Mesodermal cell (in vitro differentiated cells): ENCODE measurements around the gene SLC25A13. TPM values are rescaled to one million over a fixed set of nuclear protein-coding genes. Genes with fewer than 3 reads are reported as not detected.
A peak's percentile ranks its signal among the peaks of the same experiment; 100 is the strongest.
"Not testable (repeated sequence)": the region's sequence is repeated elsewhere in the genome, so short reads cannot be mapped to it uniquely, and the experiment has no call there.

Experiments
- H3K27ac ChIP-seq: 2 replicates; pipeline ENCODE4 v1.7.0; 2013; ENCODE audit warnings: mild to moderate bottlenecking, low read depth, low read length, moderate library complexity; ENCODE audit not compliant: severe bottlenecking
- H3K36me3 ChIP-seq: 2 replicates; pipeline ENCODE4 v1.7.1; 2013; ENCODE audit warnings: mild to moderate bottlenecking, low read length, moderate library complexity; ENCODE audit not compliant: control insufficient read depth, insufficient read depth
- H3K4me1 ChIP-seq: one replicate; pipeline ENCODE4 v1.7.1; 2013; ENCODE audit warnings: mild to moderate bottlenecking, low read length; ENCODE audit not compliant: insufficient read depth, control insufficient read depth, poor library complexity, severe bottlenecking
- H3K4me3 ChIP-seq: 2 replicates; pipeline ENCODE4 v1.7.0; 2013; ENCODE audit warnings: low read length, control low read depth, mild to moderate bottlenecking; ENCODE audit not compliant: insufficient read depth, poor library complexity, severe bottlenecking; ENCODE audit errors: extremely low read depth
- H3K9me3 ChIP-seq: 2 replicates; pipeline ENCODE4 v1.7.1; 2013; ENCODE audit warnings: mild to moderate bottlenecking, low read length, moderate library complexity; ENCODE audit not compliant: control insufficient read depth
- WGBS, 2 experiments: methylation state at CpG; one replicate each; pipeline ENCODE4 v1.1.5; 2013; ENCODE audit warnings: missing lambda C conversion rate in 2 of 2; ENCODE audit not compliant: insufficient coverage in 2 of 2; 5-methylcytosine and 5-hydroxymethylcytosine counted together
- polyA plus RNA-seq, 2 experiments: library from polyadenylated mRNA; stranded (reverse); fragments of 50-300 nt; gene quantifications; one replicate each; pipeline ENCODE4 v1.2.3, GENCODE V29; 2013

The SLC25A13 gene, protein sequence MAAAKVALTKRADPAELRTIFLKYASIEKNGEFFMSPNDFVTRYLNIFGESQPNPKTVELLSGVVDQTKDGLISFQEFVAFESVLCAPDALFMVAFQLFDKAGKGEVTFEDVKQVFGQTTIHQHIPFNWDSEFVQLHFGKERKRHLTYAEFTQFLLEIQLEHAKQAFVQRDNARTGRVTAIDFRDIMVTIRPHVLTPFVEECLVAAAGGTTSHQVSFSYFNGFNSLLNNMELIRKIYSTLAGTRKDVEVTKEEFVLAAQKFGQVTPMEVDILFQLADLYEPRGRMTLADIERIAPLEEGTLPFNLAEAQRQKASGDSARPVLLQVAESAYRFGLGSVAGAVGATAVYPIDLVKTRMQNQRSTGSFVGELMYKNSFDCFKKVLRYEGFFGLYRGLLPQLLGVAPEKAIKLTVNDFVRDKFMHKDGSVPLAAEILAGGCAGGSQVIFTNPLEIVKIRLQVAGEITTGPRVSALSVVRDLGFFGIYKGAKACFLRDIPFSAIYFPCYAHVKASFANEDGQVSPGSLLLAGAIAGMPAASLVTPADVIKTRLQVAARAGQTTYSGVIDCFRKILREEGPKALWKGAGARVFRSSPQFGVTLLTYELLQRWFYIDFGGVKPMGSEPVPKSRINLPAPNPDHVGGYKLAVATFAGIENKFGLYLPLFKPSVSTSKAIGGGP
- polyA plus RNA-seq (2013, experiment 1 of 2) = 42.8 TPM
- polyA plus RNA-seq (2013, experiment 2 of 2) = 37.3 TPM

DNA sequence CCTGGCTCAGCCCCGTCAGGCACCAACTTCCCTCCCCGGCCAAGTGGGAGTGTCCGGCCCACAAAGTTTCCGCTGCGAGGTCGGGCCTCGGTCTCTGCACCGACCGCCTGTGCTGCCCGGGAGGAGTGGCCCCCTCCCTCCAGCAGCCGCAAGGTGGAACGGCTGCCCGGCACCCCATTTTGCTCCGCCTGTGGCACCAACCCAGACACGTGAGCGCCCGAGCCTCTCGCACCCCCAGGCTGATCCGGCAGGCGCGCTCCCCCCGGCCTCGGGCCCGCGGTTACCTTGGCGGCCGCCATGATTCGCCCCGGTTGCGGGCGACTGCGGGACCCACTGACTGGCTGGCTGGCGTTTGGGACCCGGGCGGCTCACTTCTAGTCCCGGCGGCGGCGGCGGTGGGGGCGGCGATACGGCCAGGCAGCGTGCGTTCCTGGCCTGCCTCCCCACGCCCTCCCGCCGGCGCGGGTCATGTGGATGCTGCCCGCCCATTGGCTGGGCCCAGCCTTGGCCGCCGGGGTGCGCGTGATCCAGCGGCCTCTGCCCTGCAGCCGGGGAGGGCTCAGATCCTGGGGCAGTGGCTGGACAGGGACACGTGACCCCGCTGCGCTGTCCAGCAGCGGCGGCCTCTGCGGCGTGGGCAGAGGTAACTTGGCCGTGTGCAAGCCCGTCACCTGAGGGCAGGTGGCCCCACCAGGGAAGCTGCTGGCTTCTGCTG, at the start of gene SLC25A13:
Gene SLC25A13, minus strand, starts transcription at position 441 of the 715 bp plus-strand sequence. Its CDS starts 142 bp downstream, at position 299.
- 1% methylated on average over 55 to 56 of the region's 66 CpGs for whole genome bisulfite sequencing, 2 experiments
- Histone ChIP-seq H3K36me3 (peaks cover 6% of the 10 kb centered on the region), H3K4me3 (peak within 1 kb of the TSS; percentile 83), H3K27ac (peak within 1 kb of the TSS; percentile 94), H3K4me1 (no peaks in the 10 kb centered on the region), H3K9me3 (no peaks in the 10 kb centered on the region)

DNA sequence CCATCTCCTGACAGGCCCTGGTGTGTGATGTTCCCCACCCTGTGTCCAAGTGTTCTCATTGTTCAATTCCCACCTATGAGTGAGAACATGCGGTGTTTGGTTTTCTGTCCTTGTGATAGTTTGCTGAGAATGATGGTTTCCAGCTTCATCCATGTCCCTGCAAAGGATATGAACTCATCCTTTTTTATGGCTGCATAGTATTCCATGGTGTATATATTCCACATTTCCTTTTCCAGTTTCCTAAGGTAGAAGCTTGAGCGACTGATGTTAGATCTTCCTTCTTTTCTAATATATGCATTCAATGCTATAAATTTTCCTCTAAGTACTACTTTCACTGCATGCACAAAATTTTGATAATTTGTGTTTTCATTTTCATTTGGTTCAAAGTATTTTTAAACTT, 44.0 kb upstream of the SLC25A13 start:
- H3K4me3 ChIP-seq, H3K4me1 ChIP-seq, H3K36me3 ChIP-seq, H3K9me3 ChIP-seq, H3K27ac ChIP-seq: not testable (repeated sequence)
- WGBS, 2 experiments = no CpG with 5 or more reads among the region's 2 CpGs

DNA sequence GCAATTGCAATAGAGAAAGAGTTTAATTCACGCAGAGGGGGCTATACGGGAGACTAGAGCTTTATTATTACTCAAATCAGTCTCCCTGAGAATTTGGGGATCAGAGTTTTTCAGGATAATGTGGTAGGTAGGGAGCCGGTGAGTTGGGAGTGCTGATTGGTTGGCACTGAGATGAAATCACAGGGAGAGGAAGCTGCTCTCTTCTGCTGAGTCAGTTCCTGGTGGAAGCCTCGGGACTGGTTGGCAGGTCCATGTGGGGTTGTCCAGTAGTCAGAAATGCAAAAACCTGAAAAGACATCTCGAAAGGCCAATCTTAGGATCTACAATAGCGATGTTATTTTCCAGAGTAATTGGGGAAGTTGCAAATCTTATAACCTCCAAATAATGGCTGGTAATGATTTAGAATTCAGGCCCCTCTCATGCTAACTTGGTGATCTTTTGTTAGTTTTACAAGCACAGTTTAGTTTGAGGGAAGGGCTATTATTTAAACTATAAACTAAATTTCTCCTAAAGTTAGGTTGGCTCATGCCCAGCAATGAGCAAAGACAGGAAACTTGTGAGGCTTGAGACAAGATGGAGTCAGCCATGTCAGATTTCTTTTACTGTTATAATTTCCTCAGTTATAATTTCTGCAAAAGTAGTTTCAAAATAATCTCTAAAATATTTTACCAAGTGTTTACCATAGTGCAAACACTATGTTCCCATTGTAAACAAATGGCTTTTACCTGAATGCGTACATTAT, 39.4 kb upstream of the SLC25A13 start:
- Histone ChIP-seq H3K4me3 (no peak overlapping the region), H3K9me3 (no peaks in the 10 kb centered on the region), H3K27ac (no peak overlapping the region), H3K4me1 (no peaks in the 10 kb centered on the region), H3K36me3 (no peaks in the 10 kb centered on the region)
- 96 to 100% methylated on average over 4 of the region's 7 CpGs for WGBS, 2 experiments

DNA sequence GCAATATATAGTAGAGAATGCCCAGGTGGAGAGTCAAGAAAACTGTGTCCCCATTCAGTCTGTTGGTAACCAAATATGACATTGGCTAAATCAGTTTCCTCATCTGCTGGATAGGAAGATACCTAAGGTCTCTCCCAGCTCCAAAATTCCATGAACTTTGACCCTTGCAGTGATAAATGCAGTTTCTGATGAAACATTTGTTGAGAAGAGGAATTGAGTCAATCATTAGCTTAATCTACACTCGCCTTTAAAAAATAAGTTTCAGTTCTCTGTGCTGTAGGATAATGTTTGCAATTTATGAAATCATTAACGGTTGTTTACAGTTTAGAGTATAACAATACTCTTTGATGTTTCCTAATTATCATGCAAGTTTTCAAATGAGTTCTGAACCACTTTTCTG, 38.0 kb upstream of the SLC25A13 start:
- no peaks in the 10 kb centered on the region for H3K4me1 ChIP-seq
- WGBS, 2 experiments = 100% methylated on average over 1 of the region's 2 CpGs; no CpG with 5 or more reads in 1 of the 2 experiments
- H3K9me3 ChIP-seq = no peaks in the 10 kb centered on the region
- H3K4me3 ChIP-seq = no peak overlapping the region
- no peaks in the 10 kb centered on the region for H3K36me3 ChIP-seq
- no peak overlapping the region for H3K27ac ChIP-seq

DNA sequence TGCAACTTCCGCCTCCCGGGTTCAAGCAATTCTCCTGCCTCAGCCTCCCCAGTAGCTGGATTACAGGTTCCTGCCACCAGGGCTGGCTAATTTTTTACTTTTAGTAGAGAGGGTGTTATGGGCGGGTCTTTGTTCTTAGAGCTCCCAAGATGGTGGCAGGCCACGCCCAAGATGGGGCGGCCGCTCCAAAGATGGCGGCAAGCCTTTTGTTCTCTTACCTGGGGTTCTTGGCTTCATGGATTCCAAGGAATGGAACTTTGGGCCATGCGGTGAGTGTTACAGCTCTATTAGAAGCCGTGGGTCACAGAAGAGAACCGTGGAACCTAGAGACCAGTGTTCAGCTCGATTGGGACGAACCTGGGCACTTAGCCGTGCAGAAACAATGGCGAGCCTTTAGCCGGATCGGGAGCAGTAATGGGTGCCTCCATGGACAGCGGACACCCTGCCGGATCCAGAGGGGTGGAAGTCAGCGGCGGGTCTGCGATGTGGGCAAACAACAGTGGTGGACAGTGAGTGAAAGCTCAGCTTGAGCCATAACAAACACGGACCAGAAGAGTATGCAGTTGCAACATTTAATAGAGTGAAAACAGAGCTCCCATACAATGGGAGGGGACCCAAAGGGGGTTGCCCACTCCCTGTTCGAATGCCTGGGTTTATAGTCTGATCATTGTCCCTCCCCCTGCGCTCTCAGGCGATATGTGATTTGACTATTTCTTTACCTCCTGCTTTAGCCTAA, 36.5 kb upstream of the SLC25A13 start:
- not testable (repeated sequence) for H3K4me3 ChIP-seq, H3K4me1 ChIP-seq, H3K9me3 ChIP-seq, H3K27ac ChIP-seq, H3K36me3 ChIP-seq
- WGBS, 2 experiments = 95 to 98% methylated on average over 20 to 21 of the region's 25 CpGs

DNA sequence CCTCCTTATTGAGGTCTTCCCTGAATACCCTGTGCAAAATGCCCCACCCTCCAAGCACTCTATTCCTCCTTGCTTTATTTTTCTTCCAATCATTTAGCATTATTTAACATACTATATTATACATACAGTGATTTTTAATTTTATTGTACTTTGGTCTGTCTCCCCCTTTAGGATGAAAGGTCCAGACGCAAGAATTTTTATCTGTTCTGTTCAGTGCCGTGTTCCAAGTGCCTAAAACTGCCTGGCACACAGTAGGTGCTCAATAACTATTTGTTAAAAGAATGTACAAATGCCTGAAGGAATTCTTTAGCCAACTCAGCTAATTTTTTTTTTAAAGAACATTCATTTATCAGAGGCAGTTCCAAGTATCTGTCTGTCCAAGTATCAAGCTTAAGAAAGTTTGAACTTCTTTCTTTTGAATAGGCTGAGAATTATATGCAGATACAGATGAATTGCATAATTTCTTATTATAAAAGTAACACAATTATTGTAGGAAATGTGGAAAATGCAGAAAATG, 34.1 kb upstream of the SLC25A13 start:
- Histone ChIP-seq H3K36me3 (no peaks in the 10 kb centered on the region), H3K4me3 (no peak overlapping the region), H3K27ac (no peak overlapping the region), H3K4me1 (no peaks in the 10 kb centered on the region), H3K9me3 (no peaks in the 10 kb centered on the region)
- 100% methylated on average over 1 of the region's 2 CpGs; no CpG with 5 or more reads in 1 of the 2 experiments for WGBS, 2 experiments

DNA sequence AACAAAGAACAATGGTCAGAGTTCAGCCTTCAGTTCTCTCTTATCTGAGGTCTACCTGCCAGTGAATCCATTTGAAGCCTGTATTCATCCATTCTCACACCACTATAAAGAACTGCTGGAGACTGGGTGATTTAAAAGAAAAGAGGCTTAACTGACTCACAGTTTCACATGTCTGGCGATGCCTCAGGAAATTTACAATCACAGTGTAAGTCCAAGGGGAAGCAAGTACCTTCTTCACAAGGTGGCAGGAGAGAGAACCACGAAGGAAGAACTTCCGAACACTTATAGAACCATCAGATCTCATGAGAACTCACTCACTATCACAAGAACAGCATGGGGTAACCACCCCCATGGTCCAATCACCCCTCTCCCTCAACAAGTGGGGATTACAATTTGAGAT, 33.0 kb upstream of the SLC25A13 start:
- H3K27ac ChIP-seq = no peak overlapping the region

DNA sequence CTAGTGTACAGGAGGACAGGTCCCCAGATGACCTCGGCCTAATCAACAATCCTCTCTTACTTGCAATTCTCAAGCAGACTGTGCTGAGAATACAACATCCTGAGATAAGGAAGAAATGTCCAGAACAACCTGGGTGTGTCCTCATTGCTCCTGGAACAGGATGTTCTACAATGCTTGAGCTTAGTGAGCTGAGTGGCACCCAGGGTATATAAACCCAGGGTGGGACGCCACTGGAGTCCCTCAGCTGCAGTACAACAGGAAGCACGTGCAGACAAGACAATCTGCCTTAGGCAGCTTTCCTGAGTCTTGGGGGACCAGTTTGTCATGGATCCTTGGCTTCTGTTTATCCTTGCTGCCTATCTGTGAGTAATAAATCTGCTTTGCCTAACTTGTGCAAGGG, 27.7 kb upstream of the SLC25A13 start:
- 89 to 93% methylated on average over 2 to 3 of the region's 3 CpGs for WGBS, 2 experiments
- H3K36me3 ChIP-seq = no peaks in the 10 kb centered on the region
- H3K4me3 ChIP-seq = no peak overlapping the region
- no peaks in the 10 kb centered on the region for H3K9me3 ChIP-seq
- no peak overlapping the region for H3K27ac ChIP-seq
- H3K4me1 ChIP-seq = no peaks in the 10 kb centered on the region

More for the DNA sequence above, 33.0 kb upstream of the SLC25A13 start:
- Histone ChIP-seq H3K4me1 (no peaks in the 10 kb centered on the region), H3K36me3 (no peaks in the 10 kb centered on the region), H3K9me3 (no peaks in the 10 kb centered on the region), H3K4me3 (no peak overlapping the region)
- 33 to 71% methylated on average over 1 to 3 of the region's 3 CpGs for WGBS, 2 experiments

DNA sequence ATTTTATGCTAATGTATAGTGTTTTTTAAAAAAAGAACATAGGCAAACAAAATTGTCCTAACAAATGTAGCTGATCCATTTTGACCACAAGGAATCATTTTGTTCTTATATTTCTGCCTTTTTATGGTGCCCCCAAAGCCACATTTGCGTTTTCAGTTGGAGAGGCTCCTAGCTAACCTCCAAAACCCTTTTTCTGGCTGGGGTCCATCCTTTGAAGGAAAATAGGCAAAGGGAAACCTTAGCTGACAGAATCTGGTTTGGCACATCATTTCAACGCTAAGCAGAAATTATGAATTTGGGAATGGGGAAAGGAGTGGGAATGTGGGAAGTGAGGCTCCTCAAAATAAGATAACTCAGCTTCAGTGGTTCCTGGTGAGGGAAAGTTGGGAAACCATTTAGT, 25.6 kb upstream of the SLC25A13 start:
- Histone ChIP-seq H3K4me1 (no peaks in the 10 kb centered on the region), H3K4me3 (no peak overlapping the region), H3K36me3 (no peaks in the 10 kb centered on the region), H3K27ac (no peak overlapping the region), H3K9me3 (no peaks in the 10 kb centered on the region)
- WGBS, 2 experiments = 100% methylated on average over 2 of the region's 2 CpGs
